IPS DF 4.7 (cell line): ENCODE results near the gene EFNB2.

Experiments
- DNase-seq: peaks from one replicate; pipeline ENCODE4 v3.0.0-alpha.2; 2013; ENCODE audit warnings: low spot score; ENCODE audit errors: extremely low read depth

The EFNB2 gene

GRCh38 chr13:106484537-106485193, 50.8 kb downstream of the EFNB2 start:
- no peak for DNase-seq

GRCh38 chr13:106484084-106484483, 51.4 kb downstream of the EFNB2 start:
- DNase-seq, result no peak

GRCh38 chr13:106481919-106482318, 53.5 kb downstream of the EFNB2 start:
- DNase-seq, result no peak

GRCh38 chr13:106480351-106480910, 55.0 kb downstream of the EFNB2 start:
- no peak for DNase-seq

- DNase-seq, result no peak
Measured at GRCh38 chr13:106479929-106480328, 55.5 kb downstream of the EFNB2 start.

- no peak for DNase-seq
Measured at GRCh38 chr13:106478116-106478515, 57.3 kb downstream of the EFNB2 start.

- DNase-seq, result no peak
Measured at GRCh38 chr13:106477303-106477702, 58.2 kb downstream of the EFNB2 start.

GRCh38 chr13:106475852-106476251, 59.6 kb downstream of the EFNB2 start:
- no peak for DNase-seq

- no peak for DNase-seq
Measured at GRCh38 chr13:106474912-106475311, 60.5 kb downstream of the EFNB2 start.

GRCh38 chr13:106473154-106473553, 62.3 kb downstream of the EFNB2 start:
- DNase-seq, result no peak

GRCh38 chr13:106472621-106473020, 62.8 kb downstream of the EFNB2 start:
- DNase-seq, result no peak

- peak; percentile 49 for DNase-seq
Measured at GRCh38 chr13:106471957-106472543, 63.4 kb downstream of the EFNB2 start.

- no peak for DNase-seq
Measured at GRCh38 chr13:106470576-106470975, 64.9 kb downstream of the EFNB2 start.

GRCh38 chr13:106468744-106469590, 66.5 kb downstream of the EFNB2 start:
- no peak for DNase-seq

- DNase-seq, result no peak
Measured at GRCh38 chr13:106468207-106468606, 67.3 kb downstream of the EFNB2 start.

- no peak for DNase-seq
Measured at GRCh38 chr13:106467427-106468122, 67.9 kb downstream of the EFNB2 start.

- no peak for DNase-seq
Measured at GRCh38 chr13:106466691-106467426, 68.6 kb downstream of the EFNB2 start.

GRCh38 chr13:106464076-106464475, 71.4 kb downstream of the EFNB2 start:
- no peak for DNase-seq

GRCh38 chr13:106462710-106463109, 72.8 kb downstream of the EFNB2 start:
- no peak for DNase-seq

GRCh38 chr13:106455777-106456176, 79.7 kb downstream of the EFNB2 start:
- no peak for DNase-seq

- no peak for DNase-seq
Measured at GRCh38 chr13:106455190-106455589, 80.3 kb downstream of the EFNB2 start.
